Measurements from ENCODE around the gene LYPD3. TPM values are rescaled to one million over a fixed set of nuclear protein-coding genes. Genes with fewer than 3 reads are reported as not detected.

The LYPD3 gene
- total and polyA plus RNA-seq, 2 donors (not counting 3 experiments of a cell fraction or from before 2014, with no cell fraction given), result 0.52 TPM; not detected in 1

DNA sequence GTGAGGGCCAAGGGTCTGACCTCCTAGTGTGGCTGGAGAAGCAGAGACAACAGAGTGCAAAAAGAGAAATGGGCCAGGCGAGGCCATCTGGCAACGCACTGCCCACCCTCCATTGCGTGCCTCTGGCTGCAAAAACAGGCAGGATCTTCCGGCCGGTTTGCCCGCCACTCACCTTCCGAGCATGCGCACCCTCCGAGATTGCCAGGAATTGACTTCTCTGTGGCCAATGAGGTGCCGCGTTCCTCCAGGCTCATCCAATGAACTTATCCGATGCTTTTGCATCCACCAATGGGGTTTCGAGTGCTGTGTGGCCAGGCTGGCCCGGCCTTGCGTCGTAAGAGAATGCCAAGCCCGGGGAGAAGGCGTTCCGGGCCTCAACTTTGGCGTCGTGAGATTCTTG is 50.9 kb downstream of the LYPD3 start, which contains the start of gene TEX101:
Gene TEX101, plus strand, starts transcription at position 337 of the 400 bp plus-strand sequence. CDS start 1,030 bp downstream, outside the sequence.
- H3K4me3 ChIP-seq (replicated peaks in 1 of 3; ENCODE audit: insufficient read depth in 1 of 3, low read depth in 1 of 3, low read length in 3 of 3), result no peak within 1 kb of the TSS
- ChIA-PET CTCF (no interaction called here), POLR2A (no interaction called here)
- dilution Hi-C loops (cut with MboI; ENCODE audit: extremely low pct_ligation_motif_present, low sequenced_read_pairs), result no loop called here
- no peaks in the 10 kb centered on the region for H3K4me1 ChIP-seq (ENCODE audit: control insufficient read depth, extremely low read depth, insufficient read depth, low read length)
- no peaks in the 10 kb centered on the region for H4K20me1 ChIP-seq (replicated peaks; ENCODE audit: control insufficient read depth, extremely low read depth, insufficient read depth, low read length)
- no peaks in the 10 kb centered on the region for H3K9me1 ChIP-seq (replicated peaks; ENCODE audit: control insufficient read depth, extremely low read depth, insufficient read depth, low read length)
- no peak within 1 kb of the TSS for H3K9ac ChIP-seq (replicated peaks; ENCODE audit: extremely low read depth, insufficient read depth, low read length)
- H3K4me2 ChIP-seq (ENCODE audit: insufficient read depth, low read length), result no peak within 1 kb of the TSS
- H2AFZ ChIP-seq (ENCODE audit: low read depth, low read length), result no peak within 1 kb of the TSS
- intact Hi-C loops (cut with micrococcal nuclease), result no loop called here
- no TSS peak for BruUV-seq (replicated peaks)
- no peak within 1 kb of the TSS for H3K27ac ChIP-seq (ENCODE audit: insufficient read depth, low read depth, low read length)
- no peaks in the 10 kb centered on the region for H3K9me3 ChIP-seq (replicated peaks; ENCODE audit: control insufficient read depth, insufficient read depth, low read length)
- FAIRE-seq, result no peak
- no peak for TF ChIP-seq POLR2A (IDR thresholded peaks at IDR 0.05; ENCODE audit: low read depth, low read length)
- TF ChIP-seq GATA2 (IDR thresholded peaks at IDR 0.05; ENCODE audit: insufficient read depth, insufficient read length, low read depth, low read length), result no peak
- no peak for TF ChIP-seq MAX (IDR thresholded peaks at IDR 0.05; ENCODE audit: insufficient read depth, insufficient read length)
- no peak for TF ChIP-seq MYC (IDR thresholded peaks at IDR 0.05; ENCODE audit: low read depth, low read length)
- no peak for TF ChIP-seq JUN (IDR thresholded peaks at IDR 0.05; ENCODE audit: borderline replicate concordance, insufficient read depth, insufficient read length, low read depth)
- no peak for TF ChIP-seq CTCF (IDR thresholded peaks at IDR 0.05; ENCODE audit: extremely low read depth in 1 of 2, insufficient read depth in 1 of 2, low read depth in 1 of 2, low read length in 2 of 2)
- TF ChIP-seq FOS (IDR thresholded peaks at IDR 0.05; ENCODE audit: borderline replicate concordance, insufficient read depth, low read length), result no peak
- no peak for TF ChIP-seq POLR2AphosphoS5 (IDR thresholded peaks at IDR 0.05; ENCODE audit: insufficient read depth, low read depth, low read length)
- no peak for TF ChIP-seq EZH2 (IDR thresholded peaks at IDR 0.05; ENCODE audit: borderline replicate concordance, low read depth, low read length, severe bottlenecking)
- H3K36me3 ChIP-seq (ENCODE audit: control insufficient read depth in 2 of 2, extremely low read depth in 1 of 2, insufficient read depth in 2 of 2, low read length in 2 of 2), result no peaks in the 10 kb centered on the region
- no peaks in the 10 kb centered on the region for H3K27me3 ChIP-seq (ENCODE audit: control insufficient read depth in 2 of 2, insufficient read depth in 2 of 2, low read length in 2 of 2)
- no peaks in the 10 kb centered on the region for H3K79me2 ChIP-seq (ENCODE audit: control insufficient read depth, insufficient read depth, low read length)
- no peak for DNase-seq (ENCODE audit: low read depth, low spot score)

Data from endothelial cell of umbilical vein (primary cell).